Lower leg skin (tissue), 3 donors: ENCODE results near the gene KRTAP1-5.
"Not testable (repeated sequence)": the region's sequence is repeated elsewhere in the genome, so short reads cannot be mapped to it uniquely, and the experiment has no call there.

ENCODE experiments used
- POLR2A ChIP-seq, 2 donors: fragments of 450-650 bp; IDR thresholded peaks; one replicate each; pipeline ENCODE4 v1.6.1; 2016 to 2017; ENCODE audit warnings: antibody characterized with exemption in 2 of 2, mild to moderate bottlenecking in 1 of 2, moderate library complexity in 1 of 2
- TF ChIP-seq, protein P1 (sequence below), 3 donors: fragments of 450-650 bp; IDR thresholded peaks; one replicate each; pipeline ENCODE4 v1.5.1; 2016; ENCODE audit warnings: antibody characterized with exemption in 3 of 3, mild to moderate bottlenecking in 3 of 3, moderate library complexity in 2 of 3

DNA sequence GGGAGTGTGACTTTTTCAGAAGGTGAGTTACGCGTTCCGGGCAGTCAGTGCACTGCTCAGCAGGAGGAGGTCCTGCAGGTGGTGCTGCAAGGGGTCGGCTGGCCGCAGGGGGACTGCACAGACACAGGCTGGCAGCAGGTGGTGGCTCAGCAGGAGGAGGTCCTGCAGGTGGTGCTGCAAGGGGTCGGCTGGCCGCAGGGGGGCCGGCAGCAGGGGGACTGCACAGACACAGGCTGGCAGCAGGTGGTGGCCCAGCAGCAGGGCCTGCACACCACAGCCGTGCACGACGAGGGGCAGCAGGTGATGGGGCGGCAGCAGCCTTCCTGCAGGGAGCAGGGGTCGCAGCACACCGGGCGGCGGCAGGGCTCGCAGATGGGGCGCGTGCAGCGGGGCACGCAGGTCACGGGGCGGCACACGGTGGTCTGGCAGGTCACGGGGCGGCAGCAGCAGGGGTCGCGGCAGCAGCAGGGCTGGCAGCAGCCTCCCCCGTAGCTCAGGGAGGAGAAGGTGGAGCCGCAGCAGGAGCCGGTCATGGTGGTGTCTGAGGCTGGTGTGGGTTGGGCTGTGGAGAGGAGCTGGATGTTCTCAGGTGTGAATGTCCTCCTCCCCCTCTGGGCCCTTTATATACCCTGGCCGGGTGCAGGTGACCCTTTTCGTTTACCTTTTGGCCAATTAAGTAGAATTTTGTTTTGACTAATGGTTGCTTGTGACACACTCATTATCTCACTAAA, 19.9 kb upstream of the KRTAP1-5 start, which contains the start of gene KRTAP2-1:
- TF ChIP-seq, protein P1, sequence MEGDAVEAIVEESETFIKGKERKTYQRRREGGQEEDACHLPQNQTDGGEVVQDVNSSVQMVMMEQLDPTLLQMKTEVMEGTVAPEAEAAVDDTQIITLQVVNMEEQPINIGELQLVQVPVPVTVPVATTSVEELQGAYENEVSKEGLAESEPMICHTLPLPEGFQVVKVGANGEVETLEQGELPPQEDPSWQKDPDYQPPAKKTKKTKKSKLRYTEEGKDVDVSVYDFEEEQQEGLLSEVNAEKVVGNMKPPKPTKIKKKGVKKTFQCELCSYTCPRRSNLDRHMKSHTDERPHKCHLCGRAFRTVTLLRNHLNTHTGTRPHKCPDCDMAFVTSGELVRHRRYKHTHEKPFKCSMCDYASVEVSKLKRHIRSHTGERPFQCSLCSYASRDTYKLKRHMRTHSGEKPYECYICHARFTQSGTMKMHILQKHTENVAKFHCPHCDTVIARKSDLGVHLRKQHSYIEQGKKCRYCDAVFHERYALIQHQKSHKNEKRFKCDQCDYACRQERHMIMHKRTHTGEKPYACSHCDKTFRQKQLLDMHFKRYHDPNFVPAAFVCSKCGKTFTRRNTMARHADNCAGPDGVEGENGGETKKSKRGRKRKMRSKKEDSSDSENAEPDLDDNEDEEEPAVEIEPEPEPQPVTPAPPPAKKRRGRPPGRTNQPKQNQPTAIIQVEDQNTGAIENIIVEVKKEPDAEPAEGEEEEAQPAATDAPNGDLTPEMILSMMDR (IDR thresholded peaks at IDR 0.05): not testable (repeated sequence)
- TF ChIP-seq POLR2A (IDR thresholded peaks at IDR 0.05): not testable (repeated sequence)
